HG03066 (cell line): Measurements from ENCODE around the gene ENO4.

ENCODE experiments used
- ATAC-seq: cut with Tn5 transposase; IDR thresholded peaks from one replicate; pipeline ENCODE4 v1.9.1; 2021; ENCODE audit warnings: low read depth; ENCODE audit not compliant: unreplicated experiment

The ENO4 gene

GRCh38 chr10:116849248-116850057 lies at the start of gene ENO4:
Gene ENO4 (plus strand): TSS chr10:116849499. CDS start chr10:116849567, 68 bp downstream.
- ATAC-seq: peak; percentile 39

- no peak for ATAC-seq
Observed at GRCh38 chr10:116800286-116800929, 48.9 kb upstream of the ENO4 start.

- ATAC-seq: no peak
Observed at GRCh38 chr10:116801658-116802057, 47.6 kb upstream of the ENO4 start.

GRCh38 chr10:116802474-116802873 lies 46.8 kb upstream of the ENO4 start:
- no peak for ATAC-seq

GRCh38 chr10:116802876-116803275 lies 46.4 kb upstream of the ENO4 start:
- no peak for ATAC-seq

GRCh38 chr10:116803451-116804249 lies 45.6 kb upstream of the ENO4 start:
- ATAC-seq: no peak

- ATAC-seq: no peak
Observed at GRCh38 chr10:116808706-116809105, 40.6 kb upstream of the ENO4 start.

- no peak for ATAC-seq
Observed at GRCh38 chr10:116809483-116810119, 39.7 kb upstream of the ENO4 start.

GRCh38 chr10:116810120-116810500 lies 39.2 kb upstream of the ENO4 start:
- no peak for ATAC-seq

- no peak for ATAC-seq
Observed at GRCh38 chr10:116810895-116811294, 38.4 kb upstream of the ENO4 start.

GRCh38 chr10:116811691-116812090 lies 37.6 kb upstream of the ENO4 start:
- no peak for ATAC-seq

GRCh38 chr10:116815641-116816415 lies 33.5 kb upstream of the ENO4 start:
- no peak for ATAC-seq

GRCh38 chr10:116817178-116817577 lies 32.1 kb upstream of the ENO4 start:
- no peak for ATAC-seq

GRCh38 chr10:116817780-116818343 lies 31.4 kb upstream of the ENO4 start:
- no peak for ATAC-seq

- ATAC-seq: no peak
Observed at GRCh38 chr10:116819999-116820677, 29.2 kb upstream of the ENO4 start.

- ATAC-seq: no peak
Observed at GRCh38 chr10:116825901-116826300, 23.4 kb upstream of the ENO4 start.

GRCh38 chr10:116826803-116827202 lies 22.5 kb upstream of the ENO4 start:
- no peak for ATAC-seq

- ATAC-seq: no peak
Observed at GRCh38 chr10:116827214-116827671, 22.1 kb upstream of the ENO4 start.

GRCh38 chr10:116828116-116828515 lies 21.2 kb upstream of the ENO4 start:
- ATAC-seq: no peak
